Epithelial cell of esophagus (primary cell): ENCODE results near the gene FPR1.

ENCODE experiments used
- DNase-seq: peaks from one replicate; pipeline ENCODE4 v3.0.0; 2010; ENCODE audit warnings: low read depth
- H3K4me3 ChIP-seq: 2 replicates; pipeline ENCODE4 v1.5.1; 2011; ENCODE audit warnings: mild to moderate bottlenecking, low read length, control low read depth
- TF ChIP-seq, protein P1 (sequence below): IDR thresholded peaks from 2 replicates; pipeline ENCODE4 v1.5.1; 2011; ENCODE audit warnings: low read depth, mild to moderate bottlenecking, low read length, control low read depth, inconsistent platforms; ENCODE audit not compliant: insufficient read depth; ENCODE audit errors: missing control alignments

Gene FPR1

DNA sequence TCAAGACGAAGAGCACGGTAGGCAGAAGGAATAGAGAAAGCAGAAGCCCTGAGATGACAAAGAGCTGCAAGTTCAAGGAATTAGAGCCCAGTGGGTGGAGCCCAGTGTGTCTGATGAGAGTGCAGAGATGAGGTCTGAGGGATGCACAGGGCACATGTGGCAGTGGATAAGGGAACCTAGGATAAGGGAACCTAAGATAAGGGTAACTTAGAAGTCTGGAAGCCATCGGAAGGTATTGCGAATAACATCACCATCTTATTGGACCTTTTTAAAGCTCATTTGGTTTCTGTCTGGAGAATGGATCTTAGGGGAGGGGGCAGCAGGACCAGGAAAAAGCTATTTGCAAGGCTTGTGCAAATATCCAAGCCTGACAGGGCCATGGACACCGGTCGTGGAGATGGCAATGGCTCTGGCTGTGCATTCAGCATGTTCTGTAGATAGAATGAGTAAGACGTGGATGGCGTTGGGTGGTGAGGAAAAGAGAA lies 44.6 kb upstream of the FPR1 start:
- H3K4me3 ChIP-seq: no peak overlapping the region
- no peak for DNase-seq
- TF ChIP-seq, protein P1, sequence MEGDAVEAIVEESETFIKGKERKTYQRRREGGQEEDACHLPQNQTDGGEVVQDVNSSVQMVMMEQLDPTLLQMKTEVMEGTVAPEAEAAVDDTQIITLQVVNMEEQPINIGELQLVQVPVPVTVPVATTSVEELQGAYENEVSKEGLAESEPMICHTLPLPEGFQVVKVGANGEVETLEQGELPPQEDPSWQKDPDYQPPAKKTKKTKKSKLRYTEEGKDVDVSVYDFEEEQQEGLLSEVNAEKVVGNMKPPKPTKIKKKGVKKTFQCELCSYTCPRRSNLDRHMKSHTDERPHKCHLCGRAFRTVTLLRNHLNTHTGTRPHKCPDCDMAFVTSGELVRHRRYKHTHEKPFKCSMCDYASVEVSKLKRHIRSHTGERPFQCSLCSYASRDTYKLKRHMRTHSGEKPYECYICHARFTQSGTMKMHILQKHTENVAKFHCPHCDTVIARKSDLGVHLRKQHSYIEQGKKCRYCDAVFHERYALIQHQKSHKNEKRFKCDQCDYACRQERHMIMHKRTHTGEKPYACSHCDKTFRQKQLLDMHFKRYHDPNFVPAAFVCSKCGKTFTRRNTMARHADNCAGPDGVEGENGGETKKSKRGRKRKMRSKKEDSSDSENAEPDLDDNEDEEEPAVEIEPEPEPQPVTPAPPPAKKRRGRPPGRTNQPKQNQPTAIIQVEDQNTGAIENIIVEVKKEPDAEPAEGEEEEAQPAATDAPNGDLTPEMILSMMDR: no peak

DNA sequence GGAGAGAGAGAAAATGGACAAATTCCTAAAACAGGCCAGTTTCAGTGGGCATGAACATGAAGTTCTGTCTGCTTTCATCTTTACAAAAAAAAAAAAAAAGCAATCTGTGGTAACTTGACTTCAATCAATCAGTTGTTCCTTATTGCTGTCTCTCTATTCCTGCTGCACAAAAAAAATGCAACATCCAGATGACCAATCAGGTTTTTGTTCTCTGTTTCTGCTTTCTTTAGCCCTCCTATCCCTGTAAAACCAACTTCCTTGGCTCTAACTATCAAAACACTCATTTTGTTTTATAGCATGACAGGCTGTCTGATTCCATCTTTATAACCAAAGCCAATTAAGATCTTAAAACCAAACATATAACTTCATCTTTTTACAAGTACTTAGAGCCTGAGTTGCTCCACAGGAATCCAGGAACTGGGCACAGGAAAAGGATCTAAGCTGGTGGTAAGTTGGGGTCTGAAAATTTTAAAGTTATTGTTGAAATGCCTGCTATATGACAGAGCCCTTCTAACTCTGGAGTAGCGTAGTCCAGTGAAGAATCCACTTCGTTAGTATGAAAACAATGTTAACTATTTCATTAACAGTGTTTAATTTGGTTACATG lies 43.3 kb upstream of the FPR1 start, which contains the start of gene FPR3:
Gene FPR3 (plus strand): TSS at position 273 of the 606 bp plus-strand sequence. CDS start 28,592 bp downstream, outside the sequence.
- DNase-seq: no peak
- TF ChIP-seq, protein P1: no peak
- no peak within 1 kb of the TSS for H3K4me3 ChIP-seq

DNA sequence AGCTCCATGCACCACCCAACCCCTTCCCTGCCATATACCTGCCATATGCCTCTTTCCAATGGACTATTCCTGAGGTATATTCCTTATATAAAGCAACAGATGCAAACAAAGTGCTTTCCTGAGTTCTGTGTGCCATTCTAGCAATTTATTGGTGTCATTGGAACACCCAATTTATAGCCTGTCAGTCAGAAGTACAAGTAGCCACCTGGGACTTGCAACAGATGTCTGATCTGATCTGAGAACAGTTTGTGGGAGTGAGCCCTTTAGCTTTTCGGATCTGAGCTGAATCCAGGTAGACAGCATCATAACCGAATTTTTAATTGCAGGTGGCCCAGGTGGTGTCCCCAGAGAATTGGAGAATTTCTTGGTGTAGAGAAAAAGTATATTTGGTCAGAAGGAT lies 42.3 kb upstream of the FPR1 start:
- TF ChIP-seq, protein P1: no peak
- no peak for DNase-seq
- no peak overlapping the region for H3K4me3 ChIP-seq

DNA sequence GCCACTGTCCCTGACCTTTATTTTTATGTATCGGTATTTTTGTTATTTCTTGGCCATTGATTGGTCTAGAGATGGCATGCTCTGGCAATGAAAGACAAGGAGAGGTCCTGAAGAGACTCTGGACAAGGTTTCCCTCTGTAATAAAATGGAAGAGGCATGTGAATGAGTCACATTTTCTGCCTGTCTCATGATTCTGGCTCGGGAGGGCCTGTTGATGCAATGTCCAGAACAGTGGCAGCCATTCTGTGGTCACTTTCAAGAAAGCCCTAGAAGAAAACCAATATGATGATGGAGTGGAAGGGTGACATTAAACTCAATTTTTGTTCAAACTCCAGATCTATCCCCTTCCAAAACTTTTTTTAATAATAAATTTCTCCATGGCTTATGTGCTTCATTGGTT lies 41.3 kb upstream of the FPR1 start:
- TF ChIP-seq, protein P1: no peak
- DNase-seq: no peak
- no peak overlapping the region for H3K4me3 ChIP-seq

DNA sequence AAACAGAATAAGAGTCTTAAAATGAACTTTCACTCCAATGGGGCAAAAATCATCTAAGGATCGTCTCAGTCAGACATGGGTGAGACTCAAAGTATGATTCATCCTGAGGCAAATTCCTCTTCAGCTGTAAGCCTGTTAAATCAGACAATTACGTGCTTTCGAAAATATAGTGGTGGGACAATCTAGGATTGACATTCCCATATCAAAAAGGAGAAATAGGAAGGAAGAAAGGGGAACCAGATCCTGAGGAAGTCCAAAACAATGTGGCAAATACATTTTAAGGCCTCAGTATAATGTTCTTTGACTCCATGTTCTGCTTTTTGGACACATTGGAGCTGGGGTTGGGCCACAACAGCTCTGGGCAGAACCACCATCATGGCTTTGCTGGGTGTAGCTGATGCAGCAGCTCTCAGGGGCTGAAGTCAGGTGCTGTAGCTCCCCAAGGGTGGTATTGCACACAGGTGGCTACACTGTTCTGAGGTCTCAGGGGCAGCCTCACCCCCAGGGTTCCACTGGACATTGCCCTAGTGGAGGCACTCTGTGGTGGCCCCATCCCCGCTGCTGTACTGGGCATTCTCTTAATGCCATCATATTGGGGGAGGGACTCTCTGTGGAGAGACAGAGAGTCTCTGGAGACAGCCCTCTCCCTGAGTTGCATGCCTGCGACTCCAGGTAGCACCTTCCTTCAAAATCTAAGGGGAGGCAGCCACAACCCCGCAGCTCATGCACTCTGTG lies 37.5 kb upstream of the FPR1 start:
- no peak overlapping the region for H3K4me3 ChIP-seq
- TF ChIP-seq, protein P1: no peak
- DNase-seq: peak; percentile 6

DNA sequence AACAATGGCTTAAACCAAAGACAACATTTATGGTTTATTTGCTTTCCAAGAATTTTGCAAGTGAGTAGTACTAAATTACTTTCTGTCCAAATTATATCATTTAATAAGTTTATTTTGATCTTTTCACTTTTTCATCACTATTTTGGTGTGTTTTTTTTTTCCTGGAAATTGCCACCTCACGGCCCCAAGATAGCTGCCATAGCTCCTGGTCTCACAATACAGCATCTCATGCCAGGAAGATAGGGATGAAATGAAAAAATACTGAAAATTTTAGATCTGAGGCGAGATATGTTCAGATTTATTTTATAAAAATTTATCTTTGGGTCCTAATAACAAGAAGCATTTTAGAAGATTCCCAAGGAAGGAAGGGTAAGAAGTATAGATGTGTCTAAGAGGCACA lies 36.4 kb upstream of the FPR1 start:
- TF ChIP-seq, protein P1: no peak
- DNase-seq: no peak
- no peak overlapping the region for H3K4me3 ChIP-seq
